Right atrium auricular region (tissue), 2 donors: ENCODE results near the gene ZBTB45. TPM values are rescaled to one million over a fixed set of nuclear protein-coding genes. Genes with fewer than 3 reads are reported as not detected.
"Not testable (repeated sequence)": the region's sequence is repeated elsewhere in the genome, so short reads cannot be mapped to it uniquely, and the experiment has no call there.

Experiments
- DNase-seq: peaks from one replicate; pipeline ENCODE4 v3.0.0-alpha.2; 2019; ENCODE audit warnings: low spot score
- H3K27ac ChIP-seq, 2 donors: fragments of 200-600 bp; sonication (generic); 1 replicate in 1 of 2; 2 replicates in 1 of 2; pipeline ENCODE4 v1.5.1; 2016 to 2019
- H3K27me3 ChIP-seq, 2 donors: fragments of 200-600 bp; sonication (generic); one replicate each; pipeline versions ENCODE4 v1.5.1 to v1.6.0; 2017 to 2019
- H3K36me3 ChIP-seq: fragments of 200-600 bp; sonication (generic); one replicate; pipeline ENCODE4 v1.5.1; 2016
- H3K4me1 ChIP-seq, 2 donors: fragments of 200-600 bp; sonication (generic); one replicate each; pipeline versions ENCODE4 v1.5.1 to v1.6.0; 2017 to 2019
- H3K4me3 ChIP-seq, 2 donors: fragments of 200-600 bp; sonication (generic); 1 replicate in 1 of 2; 2 replicates in 1 of 2; pipeline ENCODE4 v1.5.1; 2017 to 2019; ENCODE audit warnings: mild to moderate bottlenecking in 1 of 2, moderate library complexity in 1 of 2
- H3K9me3 ChIP-seq, 2 donors: fragments of 200-600 bp; sonication (generic); one replicate each; pipeline ENCODE4 v1.5.1; 2019
- CTCF ChIP-seq, 2 donors: fragments of 200-600 bp; sonication (generic); IDR thresholded peaks; one replicate each; pipeline ENCODE4 v1.5.1; 2019; ENCODE audit warnings: antibody characterized with exemption in 2 of 2
- total RNA-seq, 2 donors: library from RNA; depleted of rRNA; stranded (reverse); fragments of >200 nt; gene quantifications; one replicate each; pipeline ENCODE4 v1.1.0, GENCODE V29; 2016

Gene ZBTB45
- total RNA-seq, 2 donors from 2014 or later, result 7.2 to 14.3 TPM

- Histone ChIP-seq H3K36me3 (peaks cover 19% of the 10 kb centered on the region), H3K9me3 (no peaks in the 10 kb centered on the region), H3K27me3 (no peaks in the 10 kb centered on the region), H3K4me1 (peaks cover 0 to 32% of the 10 kb centered on the region in 2 donors), H3K27ac (peak overlapping the region; percentile 60 to 76), H3K4me3 (no peak overlapping the region)
- TF ChIP-seq CTCF (IDR thresholded peaks at IDR 0.05), result no peak
- DNase-seq, result no peak
Measured at GRCh38 chr19:58513213-58513693, 6.4 kb downstream of the ZBTB45 start.

GRCh38 chr19:58511353-58512208 lies 8.0 kb downstream of the ZBTB45 start, which contains the start of gene SLC27A5:
Gene SLC27A5, minus strand, starts transcription at chr19:58511992. Its CDS starts 37 bp downstream, at chr19:58511955.
- no peak for TF ChIP-seq CTCF (IDR thresholded peaks at IDR 0.05)
- DNase-seq, result no peak
- Histone ChIP-seq H3K4me1 (peaks cover 0 to 25% of the 10 kb centered on the region in 2 donors), H3K36me3 (peaks cover 11% of the 10 kb centered on the region), H3K27ac (no peak within 1 kb of the TSS), H3K27me3 (no peaks in the 10 kb centered on the region), H3K4me3 (no peak within 1 kb of the TSS), H3K9me3 (peaks cover 0 to 4% of the 10 kb centered on the region in 2 donors)

- Histone ChIP-seq H3K36me3 (no peaks in the 10 kb centered on the region), H3K4me1 (peaks cover 0 to 18% of the 10 kb centered on the region in 2 donors), H3K4me3 (no peak overlapping the region), H3K27me3 (no peaks in the 10 kb centered on the region), H3K27ac (no peak overlapping the region), H3K9me3 (peaks cover 0 to 4% of the 10 kb centered on the region in 2 donors)
- DNase-seq, result no peak
- TF ChIP-seq CTCF (IDR thresholded peaks at IDR 0.05), result no peak
Measured at GRCh38 chr19:58510084-58510862, 9.3 kb downstream of the ZBTB45 start.

GRCh38 chr19:58509731-58510083 lies 9.9 kb downstream of the ZBTB45 start:
- TF ChIP-seq CTCF (IDR thresholded peaks at IDR 0.05), result no peak
- Histone ChIP-seq H3K4me3 (no peak overlapping the region), H3K27ac (no peak overlapping the region), H3K36me3 (no peaks in the 10 kb centered on the region), H3K27me3 (no peaks in the 10 kb centered on the region), H3K9me3 (peaks cover 0 to 4% of the 10 kb centered on the region in 2 donors), H3K4me1 (peaks cover 0 to 13% of the 10 kb centered on the region in 2 donors)
- DNase-seq, result no peak

GRCh38 chr19:58507602-58508223 lies 11.9 kb downstream of the ZBTB45 start:
- H3K27ac ChIP-seq, H3K27me3 ChIP-seq, H3K4me3 ChIP-seq, H3K4me1 ChIP-seq, DNase-seq, H3K36me3 ChIP-seq, H3K9me3 ChIP-seq: not testable (repeated sequence)
